ENCODE results near the gene CCDC28B. TPM values are rescaled to one million over a fixed set of nuclear protein-coding genes. Genes with fewer than 3 reads are reported as not detected.

CCDC28B gene
- total and polyA plus RNA-seq, 2 of the 13 experiments (the other 11 are each of a cell fraction or from before 2014, with no cell fraction given), result 2.6 to 3.5 TPM

GRCh38 chr1:32179443-32180185, 20.8 kb upstream of the CCDC28B start, which contains the start of gene TXLNA (continued):
- TF ChIP-seq, protein P1, sequence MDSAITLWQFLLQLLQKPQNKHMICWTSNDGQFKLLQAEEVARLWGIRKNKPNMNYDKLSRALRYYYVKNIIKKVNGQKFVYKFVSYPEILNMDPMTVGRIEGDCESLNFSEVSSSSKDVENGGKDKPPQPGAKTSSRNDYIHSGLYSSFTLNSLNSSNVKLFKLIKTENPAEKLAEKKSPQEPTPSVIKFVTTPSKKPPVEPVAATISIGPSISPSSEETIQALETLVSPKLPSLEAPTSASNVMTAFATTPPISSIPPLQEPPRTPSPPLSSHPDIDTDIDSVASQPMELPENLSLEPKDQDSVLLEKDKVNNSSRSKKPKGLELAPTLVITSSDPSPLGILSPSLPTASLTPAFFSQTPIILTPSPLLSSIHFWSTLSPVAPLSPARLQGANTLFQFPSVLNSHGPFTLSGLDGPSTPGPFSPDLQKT (CRISPR knock-in tag; IDR thresholded peaks at IDR 0.05; ENCODE audit: borderline replicate concordance), result no peak; the same call in 1 of the 2 replicates
- TF ChIP-seq, protein P2, sequence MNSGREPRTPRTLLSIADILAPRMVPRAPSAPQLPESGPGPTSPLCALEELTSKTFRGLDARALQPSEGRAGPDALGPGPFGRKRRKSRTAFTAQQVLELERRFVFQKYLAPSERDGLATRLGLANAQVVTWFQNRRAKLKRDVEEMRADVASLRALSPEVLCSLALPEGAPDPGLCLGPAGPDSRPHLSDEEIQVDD (CRISPR knock-in tag; IDR thresholded peaks at IDR 0.05; ENCODE audit: borderline replicate concordance), result 0 out of 2 replicates have a peak, but pooled peaks have one; percentile 73
- TF ChIP-seq, protein P3, sequence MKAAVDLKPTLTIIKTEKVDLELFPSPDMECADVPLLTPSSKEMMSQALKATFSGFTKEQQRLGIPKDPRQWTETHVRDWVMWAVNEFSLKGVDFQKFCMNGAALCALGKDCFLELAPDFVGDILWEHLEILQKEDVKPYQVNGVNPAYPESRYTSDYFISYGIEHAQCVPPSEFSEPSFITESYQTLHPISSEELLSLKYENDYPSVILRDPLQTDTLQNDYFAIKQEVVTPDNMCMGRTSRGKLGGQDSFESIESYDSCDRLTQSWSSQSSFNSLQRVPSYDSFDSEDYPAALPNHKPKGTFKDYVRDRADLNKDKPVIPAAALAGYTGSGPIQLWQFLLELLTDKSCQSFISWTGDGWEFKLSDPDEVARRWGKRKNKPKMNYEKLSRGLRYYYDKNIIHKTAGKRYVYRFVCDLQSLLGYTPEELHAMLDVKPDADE (CRISPR knock-in tag; IDR thresholded peaks at IDR 0.05), result no peak
- TF ChIP-seq HNF4A (CRISPR knock-in tag; IDR thresholded peaks at IDR 0.05), result no peak; the same call in 1 of the 2 replicates
- no peak for TF ChIP-seq ZNF282 (IDR thresholded peaks at IDR 0.05; ENCODE audit: partially characterized antibody)
- TF ChIP-seq TAF15 (IDR thresholded peaks at IDR 0.05; ENCODE audit: low read depth, low read length, poor library complexity, severe bottlenecking), result peak; percentile 85
- TF ChIP-seq ZNF674 (CRISPR knock-in tag; IDR thresholded peaks at IDR 0.05; ENCODE audit: low read depth), result peak; percentile 91; the same call in 1 of the 2 replicates
- peak; percentile 25; the same call in 1 of the 2 replicates for TF ChIP-seq ZNF333 (CRISPR knock-in tag; IDR thresholded peaks at IDR 0.05; ENCODE audit: borderline replicate concordance)
- TF ChIP-seq ZNF605 (CRISPR knock-in tag; IDR thresholded peaks at IDR 0.05), result peak; percentile 55
- TF ChIP-seq ZNF530 (CRISPR knock-in tag; IDR thresholded peaks at IDR 0.05; ENCODE audit: low read depth), result no peak
- no peak for TF ChIP-seq CHCHD3 (CRISPR knock-in tag; IDR thresholded peaks at IDR 0.05)
- TF ChIP-seq, protein P4, sequence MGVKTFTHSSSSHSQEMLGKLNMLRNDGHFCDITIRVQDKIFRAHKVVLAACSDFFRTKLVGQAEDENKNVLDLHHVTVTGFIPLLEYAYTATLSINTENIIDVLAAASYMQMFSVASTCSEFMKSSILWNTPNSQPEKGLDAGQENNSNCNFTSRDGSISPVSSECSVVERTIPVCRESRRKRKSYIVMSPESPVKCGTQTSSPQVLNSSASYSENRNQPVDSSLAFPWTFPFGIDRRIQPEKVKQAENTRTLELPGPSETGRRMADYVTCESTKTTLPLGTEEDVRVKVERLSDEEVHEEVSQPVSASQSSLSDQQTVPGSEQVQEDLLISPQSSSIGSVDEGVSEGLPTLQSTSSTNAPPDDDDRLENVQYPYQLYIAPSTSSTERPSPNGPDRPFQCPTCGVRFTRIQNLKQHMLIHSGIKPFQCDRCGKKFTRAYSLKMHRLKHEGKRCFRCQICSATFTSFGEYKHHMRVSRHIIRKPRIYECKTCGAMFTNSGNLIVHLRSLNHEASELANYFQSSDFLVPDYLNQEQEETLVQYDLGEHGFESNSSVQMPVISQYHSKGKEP (CRISPR knock-in tag; IDR thresholded peaks at IDR 0.05), result no peak
- TF ChIP-seq ZFP41 (CRISPR knock-in tag; IDR thresholded peaks at IDR 0.05; ENCODE audit: borderline replicate concordance), result peak; percentile 85; the same call in 1 of the 2 replicates
- TF ChIP-seq ZBTB3 (CRISPR knock-in tag; IDR thresholded peaks at IDR 0.05; ENCODE audit: borderline replicate concordance, low read depth), result 0 out of 2 replicates have a peak, but pooled peaks have one; percentile 43
- no peak for TF ChIP-seq BHLHE40 (IDR thresholded peaks at IDR 0.05; ENCODE audit: low read length)
- TF ChIP-seq ZNF446 (CRISPR knock-in tag; IDR thresholded peaks at IDR 0.05), result peak; percentile 83; the same call in 1 of the 2 replicates
- TF ChIP-seq SALL1 (CRISPR knock-in tag; IDR thresholded peaks at IDR 0.05), result peak; percentile 96
- TF ChIP-seq MTF2 (CRISPR knock-in tag; IDR thresholded peaks at IDR 0.05; ENCODE audit: borderline replicate concordance), result no peak; the same call in 1 of the 2 replicates
- TF ChIP-seq LRRFIP1 (CRISPR knock-in tag; conservative IDR thresholded peaks at IDR 0.05), result no peak
- TF ChIP-seq ZFP37 (CRISPR knock-in tag; IDR thresholded peaks at IDR 0.05; ENCODE audit: borderline replicate concordance), result 0 out of 2 replicates have a peak, but pooled peaks have one; percentile 48
- no peak for TF ChIP-seq SYNCRIP (IDR thresholded peaks at IDR 0.05; ENCODE audit: insufficient read depth, low read depth, low read length)
